ENCODE data around the gene CHAT. TPM values are rescaled to one million over a fixed set of nuclear protein-coding genes. Genes with fewer than 3 reads are reported as not detected.

The CHAT gene
- total RNA-seq, 1 experiment from 2014 or later = not detected

- DNase-seq (ENCODE audit: low read depth, low spot score) (no peak), ATAC-seq (no peak)
- Histone ChIP-seq H3K4me3 (ENCODE audit: low read depth in 2 of 2, low read length in 2 of 2) (no peak overlapping the region), H3K9me3 (ENCODE audit: control insufficient read depth, insufficient read depth, low read depth, low read length) (no peaks in the 10 kb centered on the region), H3K36me3 (ENCODE audit: control insufficient read depth, insufficient read depth, low read length) (no peaks in the 10 kb centered on the region), H3K27me3 (ENCODE audit: control insufficient read depth, insufficient read depth, low read length) (peaks cover 5% of the 10 kb centered on the region; the same call in 1 of the 2 replicates), H3K27ac (ENCODE audit: low read length) (no peak overlapping the region), H3K4me1 (ENCODE audit: control insufficient read depth, insufficient read depth, low read length) (no peaks in the 10 kb centered on the region)
- ChIA-PET POLR2A (no interaction called here), CTCF (no interaction called here)
- BruUV-seq (replicated peaks) = no TSS peak
- TF ChIP-seq SIN3A (IDR thresholded peaks at IDR 0.05; ENCODE audit: borderline replicate concordance, insufficient read depth, low read depth, low read length) = no peak
- no peak for TF ChIP-seq POLR2AphosphoS5 (IDR thresholded peaks at IDR 0.05; ENCODE audit: low read depth, low read length)
- no peak for TF ChIP-seq REST (IDR thresholded peaks at IDR 0.05; ENCODE audit: insufficient read depth in 1 of 2, low read depth in 2 of 2, low read length in 1 of 2)
- intact Hi-C loops (cut with micrococcal nuclease; ENCODE audit: unreplicated experiment) = no loop called here
- in situ Hi-C loops (cut with HindIII; ENCODE audit: low pct_unique_long_range_greater_than_20kb, low sequenced_read_pairs) = no loop called here
Observed at GRCh38 chr10:49711481-49711880, 97.6 kb downstream of the CHAT start.

GRCh38 chr10:49713266-49713665, 99.4 kb downstream of the CHAT start:
- TF ChIP-seq CTCF (IDR thresholded peaks at IDR 0.05) = no peak
- no peak for TF ChIP-seq TCF7L2 (IDR thresholded peaks at IDR 0.05; ENCODE audit: low read depth, low read length)
- TF ChIP-seq POLR2AphosphoS5 (IDR thresholded peaks at IDR 0.05; ENCODE audit: low read depth, low read length) = no peak
- TF ChIP-seq SIN3A (IDR thresholded peaks at IDR 0.05; ENCODE audit: borderline replicate concordance, insufficient read depth, low read depth, low read length) = no peak
- no peak for TF ChIP-seq REST (IDR thresholded peaks at IDR 0.05; ENCODE audit: insufficient read depth in 1 of 2, low read depth in 2 of 2, low read length in 1 of 2)
- Histone ChIP-seq H3K4me1 (ENCODE audit: control insufficient read depth, insufficient read depth, low read length) (no peaks in the 10 kb centered on the region), H3K36me3 (ENCODE audit: control insufficient read depth, insufficient read depth, low read length) (no peaks in the 10 kb centered on the region), H3K4me3 (ENCODE audit: low read depth in 2 of 2, low read length in 2 of 2) (no peak overlapping the region), H3K27ac (ENCODE audit: low read length) (no peak overlapping the region), H3K9me3 (ENCODE audit: control insufficient read depth, insufficient read depth, low read depth, low read length) (no peaks in the 10 kb centered on the region), H3K27me3 (ENCODE audit: control insufficient read depth, insufficient read depth, low read length) (0 out of 2 replicates have a peak, but pooled peaks cover 2% of the 10 kb centered on the region)
- intact Hi-C loops (cut with micrococcal nuclease; ENCODE audit: unreplicated experiment) = no loop called here
- in situ Hi-C loops (cut with HindIII; ENCODE audit: low pct_unique_long_range_greater_than_20kb, low sequenced_read_pairs) = no loop called here
- ATAC-seq = no peak
- POLR2A ChIA-PET = no interaction called here
- CTCF ChIA-PET = no interaction called here
- no peak for DNase-seq (ENCODE audit: low read depth, low spot score)
- no TSS peak for BruUV-seq (replicated peaks)

Other genes starting within 250 kb of the CHAT start
- 0.15 TPM for gene DRGX, start 217.9 kb upstream of the CHAT start, total RNA-seq (2021; ENCODE audit: unreplicated experiment)
- 19.1 TPM for gene ERCC6, start 74.9 kb upstream of the CHAT start, total RNA-seq (2021; ENCODE audit: unreplicated experiment)
- gene SLC18A3, start 3.7 kb upstream of the CHAT start, total RNA-seq (2021; ENCODE audit: unreplicated experiment) = not detected
- not detected for gene C10orf53, start 65.6 kb downstream of the CHAT start, total RNA-seq (2021; ENCODE audit: unreplicated experiment)
- gene OGDHL, start 148.3 kb downstream of the CHAT start, total RNA-seq (2021; ENCODE audit: unreplicated experiment) = 1.3 TPM

Measured in Panc1 (cell line).